ENCODE measurements around the gene CNOT4.
"Not testable (repeated sequence)": the region's sequence is repeated elsewhere in the genome, so short reads cannot be mapped to it uniquely, and the experiment has no call there.

The CNOT4 gene

DNA sequence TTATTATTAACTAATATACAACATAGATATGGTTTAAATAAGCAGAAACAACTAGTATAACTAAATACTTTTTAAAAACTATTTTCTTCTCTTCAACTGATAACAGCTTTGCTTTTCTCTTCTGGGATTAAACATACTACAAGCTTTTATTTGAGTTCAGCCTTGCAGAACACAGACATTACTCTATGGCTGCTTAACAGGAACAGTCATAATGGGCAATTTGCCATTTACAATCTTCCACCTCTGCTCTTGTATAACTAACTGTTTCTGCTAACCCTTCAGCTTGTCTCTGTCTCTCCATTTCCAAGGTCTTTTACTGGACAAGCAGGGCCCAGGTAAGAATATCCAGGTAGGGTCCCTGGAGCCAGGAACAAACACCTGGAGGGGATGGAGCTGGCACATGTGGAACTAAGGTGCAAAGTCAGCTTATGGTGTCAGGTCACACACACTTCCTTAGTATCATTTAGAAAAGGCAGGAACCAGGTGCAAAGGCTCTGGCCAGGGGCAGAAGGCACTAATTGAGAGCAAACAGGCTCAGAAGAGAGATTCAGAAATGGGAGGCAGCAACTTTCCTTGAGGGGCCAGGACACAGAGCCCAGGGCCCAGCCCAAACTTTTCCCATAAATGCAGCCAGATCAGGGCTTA lies 183.1 kb downstream of the CNOT4 start:
- DNase-seq (ENCODE audit: low read depth in 2 of 2): no peak

DNA sequence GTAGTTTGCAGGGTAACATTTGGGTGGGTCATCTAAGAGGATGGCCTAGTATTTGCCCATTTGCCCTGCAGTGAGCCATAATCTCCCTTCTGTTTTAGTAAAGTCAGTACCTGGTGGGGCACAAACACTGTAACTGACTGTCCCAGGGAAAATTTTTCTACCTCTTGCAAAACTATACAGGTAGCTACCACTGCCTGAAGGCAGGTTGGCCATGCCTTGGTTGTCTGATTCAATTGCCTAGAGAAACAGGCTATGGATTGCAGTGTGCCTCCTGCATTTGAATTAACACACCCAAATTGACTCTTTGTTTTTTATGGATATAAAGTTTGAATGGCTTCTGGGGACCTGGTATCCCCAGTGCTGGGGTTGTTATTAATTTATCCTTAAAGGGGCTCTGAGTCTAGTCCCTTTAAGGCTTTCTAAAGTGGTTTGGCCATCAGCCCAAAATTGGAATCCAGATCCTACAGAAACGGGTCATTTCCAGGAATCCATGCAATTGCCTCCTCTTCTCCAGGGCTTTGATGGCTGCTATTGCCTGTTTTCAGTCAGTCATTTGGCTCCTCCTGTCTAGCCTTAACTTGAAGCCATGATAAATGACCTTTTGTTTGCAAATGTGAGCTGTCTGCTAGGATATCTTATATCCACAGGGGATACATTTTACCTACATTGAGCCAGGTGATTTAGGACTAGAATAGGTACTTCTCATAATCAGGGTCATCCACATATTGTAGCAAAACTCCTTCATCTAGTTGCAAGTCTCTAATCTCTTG lies 187.1 kb downstream of the CNOT4 start:
- DNase-seq (ENCODE audit: low read depth in 2 of 2): no peak

DNA sequence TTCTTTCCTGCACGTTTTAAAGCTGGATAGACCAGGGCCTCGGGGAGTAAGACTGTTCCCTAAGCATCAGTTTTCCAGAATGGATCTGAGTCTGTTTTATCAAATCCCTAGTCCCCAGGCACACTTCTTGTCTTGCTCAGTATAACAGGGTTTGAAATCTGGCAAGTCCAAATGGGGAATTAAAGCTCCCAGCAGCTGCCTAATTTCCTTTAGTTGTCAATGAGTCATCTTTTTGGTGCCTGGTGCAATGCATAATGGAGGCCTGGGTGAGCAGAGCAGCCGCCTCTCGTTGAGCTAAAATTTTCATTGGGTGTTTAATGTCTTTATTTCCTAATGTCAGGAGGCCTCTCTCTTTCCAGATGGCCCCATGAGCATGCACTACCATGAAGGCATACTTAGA lies 188.3 kb downstream of the CNOT4 start:
- DNase-seq (ENCODE audit: low read depth in 2 of 2): no peak

DNA sequence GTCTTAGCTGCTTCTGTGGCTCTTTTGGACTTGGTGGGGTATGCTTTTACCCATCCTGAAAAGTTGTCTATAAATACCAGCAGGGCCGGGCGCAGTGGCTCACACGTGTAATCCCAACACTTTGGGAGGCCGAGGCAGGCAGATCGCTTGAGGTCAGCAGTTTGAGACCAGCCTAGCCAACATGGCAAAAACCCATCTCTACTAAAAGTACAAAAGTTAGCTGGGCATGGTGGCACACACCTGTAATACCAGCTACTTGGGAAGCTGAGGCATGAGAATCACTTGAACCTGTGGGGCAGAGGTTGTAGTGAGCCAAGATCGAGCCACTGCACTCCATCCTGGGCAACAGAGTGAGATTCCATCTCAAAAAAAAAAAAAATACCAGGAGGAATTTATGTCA lies 188.9 kb downstream of the CNOT4 start:
- DNase-seq (ENCODE audit: low read depth in 2 of 2): not testable (repeated sequence)

DNA sequence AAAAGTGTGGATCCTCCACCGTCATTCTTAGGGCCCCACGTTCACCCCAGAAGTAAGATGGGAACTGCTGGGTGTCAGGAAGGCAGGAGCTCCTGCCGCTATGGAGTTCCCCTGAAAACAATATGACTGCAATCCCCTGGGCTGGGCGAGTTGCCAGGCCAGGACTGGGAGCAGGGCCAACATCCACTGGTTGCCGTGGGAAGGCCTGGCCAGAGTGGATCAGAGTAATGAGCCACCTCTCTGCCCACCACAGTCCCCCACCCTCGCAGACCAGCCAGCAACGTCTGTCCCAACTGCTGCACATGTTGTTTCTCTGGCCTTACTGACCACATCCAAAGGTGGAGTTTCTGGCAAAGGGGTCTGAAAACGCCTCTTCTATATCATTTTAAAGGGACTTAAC lies 189.6 kb downstream of the CNOT4 start:
- no peak for DNase-seq (ENCODE audit: low read depth in 2 of 2)

DNA sequence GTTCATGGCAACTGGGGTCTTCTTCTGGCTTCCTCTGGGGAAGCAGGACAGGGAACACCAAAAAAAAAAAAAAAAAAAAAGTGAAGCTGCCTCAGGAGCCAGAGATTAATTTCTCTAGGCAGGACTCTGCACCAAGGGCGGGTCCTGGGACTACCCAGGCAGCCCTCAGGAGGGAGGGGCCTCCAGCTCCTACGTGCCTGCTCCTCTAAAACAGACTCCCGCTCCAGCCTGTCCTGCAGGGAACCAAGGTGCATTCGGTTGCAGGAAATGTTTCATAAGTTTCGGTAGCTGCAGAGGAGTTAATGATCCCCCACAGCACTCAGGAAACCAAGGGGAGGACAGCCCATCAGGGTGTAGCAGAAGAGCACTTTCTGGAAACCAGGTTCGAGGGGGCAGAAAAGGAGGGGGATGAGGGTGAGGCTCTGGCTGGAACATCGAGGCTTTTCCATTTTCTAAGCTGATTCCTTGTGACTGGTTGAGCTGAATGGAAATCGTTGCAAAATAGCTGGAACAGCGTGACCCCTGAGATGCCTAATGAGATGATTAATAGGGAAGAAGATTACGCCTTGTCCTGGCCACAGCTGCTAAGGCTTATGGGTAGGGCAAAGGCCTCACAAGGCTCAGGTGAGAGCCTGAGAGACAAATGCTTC lies 192.1 kb downstream of the CNOT4 start:
- DNase-seq (ENCODE audit: low read depth in 2 of 2): no peak

DNA sequence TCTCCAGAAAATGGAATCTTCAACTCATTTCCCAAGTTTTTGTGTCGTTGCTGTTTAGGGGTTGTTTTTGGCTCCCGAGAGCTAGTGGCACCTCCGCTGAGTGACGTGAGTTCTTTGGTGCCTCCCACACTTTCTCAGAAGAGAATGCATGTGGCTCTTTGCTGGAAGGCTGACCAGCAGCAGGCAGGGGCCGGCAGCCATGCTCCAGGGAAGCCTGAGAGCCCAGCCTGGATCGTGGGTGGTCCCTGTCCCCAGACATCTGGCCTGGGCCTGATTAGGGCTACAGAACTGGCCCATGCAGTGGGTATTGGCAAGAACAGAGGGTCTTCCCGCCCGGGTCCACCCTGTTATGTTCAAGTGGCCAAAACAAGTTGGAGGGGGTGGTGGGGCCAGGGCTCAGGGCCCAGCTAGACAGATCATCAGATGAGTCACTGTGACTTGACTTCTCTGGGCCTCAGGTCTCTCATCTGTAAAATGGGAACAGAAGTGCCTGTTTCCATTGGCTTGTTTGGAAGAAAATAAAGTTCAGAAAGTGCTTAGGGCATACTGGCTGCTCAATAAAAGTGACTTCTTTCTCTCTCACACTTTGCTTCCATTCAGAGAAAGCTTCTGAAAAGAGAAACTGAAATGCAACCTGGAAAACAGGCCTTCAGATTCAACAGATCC lies 193.1 kb downstream of the CNOT4 start:
- no peak for DNase-seq (ENCODE audit: low read depth in 2 of 2)

DNA sequence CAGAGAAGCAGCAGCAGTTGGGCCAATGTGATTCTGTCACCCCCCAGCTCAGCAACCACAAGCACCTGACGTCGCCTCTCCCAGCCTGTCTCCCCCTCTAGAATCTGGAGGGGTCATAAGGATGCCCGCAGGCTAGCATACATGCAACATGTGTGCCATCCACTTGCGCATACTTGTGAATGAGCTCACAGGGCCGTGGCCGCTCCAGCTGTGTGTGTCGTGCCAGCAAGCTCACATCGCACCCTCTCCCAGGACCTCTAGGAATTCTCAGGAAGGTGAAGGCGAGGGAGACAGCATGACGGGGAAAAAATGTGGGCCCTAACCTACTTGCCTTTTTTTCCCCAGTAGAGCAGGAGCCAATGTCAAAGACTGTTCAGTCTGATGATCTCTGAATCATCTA lies 195.9 kb downstream of the CNOT4 start:
- no peak for DNase-seq (ENCODE audit: low read depth in 2 of 2)
